Measurements from ENCODE around the gene PIGO. TPM values are rescaled to one million over a fixed set of nuclear protein-coding genes. Genes with fewer than 3 reads are reported as not detected.
A peak's percentile ranks its signal among the peaks of the same experiment; 100 is the strongest.

The PIGO gene
- total and polyA plus RNA-seq, 9 of the 15 experiments (the other 6 are each of a cell fraction or from before 2014, with no cell fraction given): 5.4 to 13.7 (median 9.7) TPM

DNA sequence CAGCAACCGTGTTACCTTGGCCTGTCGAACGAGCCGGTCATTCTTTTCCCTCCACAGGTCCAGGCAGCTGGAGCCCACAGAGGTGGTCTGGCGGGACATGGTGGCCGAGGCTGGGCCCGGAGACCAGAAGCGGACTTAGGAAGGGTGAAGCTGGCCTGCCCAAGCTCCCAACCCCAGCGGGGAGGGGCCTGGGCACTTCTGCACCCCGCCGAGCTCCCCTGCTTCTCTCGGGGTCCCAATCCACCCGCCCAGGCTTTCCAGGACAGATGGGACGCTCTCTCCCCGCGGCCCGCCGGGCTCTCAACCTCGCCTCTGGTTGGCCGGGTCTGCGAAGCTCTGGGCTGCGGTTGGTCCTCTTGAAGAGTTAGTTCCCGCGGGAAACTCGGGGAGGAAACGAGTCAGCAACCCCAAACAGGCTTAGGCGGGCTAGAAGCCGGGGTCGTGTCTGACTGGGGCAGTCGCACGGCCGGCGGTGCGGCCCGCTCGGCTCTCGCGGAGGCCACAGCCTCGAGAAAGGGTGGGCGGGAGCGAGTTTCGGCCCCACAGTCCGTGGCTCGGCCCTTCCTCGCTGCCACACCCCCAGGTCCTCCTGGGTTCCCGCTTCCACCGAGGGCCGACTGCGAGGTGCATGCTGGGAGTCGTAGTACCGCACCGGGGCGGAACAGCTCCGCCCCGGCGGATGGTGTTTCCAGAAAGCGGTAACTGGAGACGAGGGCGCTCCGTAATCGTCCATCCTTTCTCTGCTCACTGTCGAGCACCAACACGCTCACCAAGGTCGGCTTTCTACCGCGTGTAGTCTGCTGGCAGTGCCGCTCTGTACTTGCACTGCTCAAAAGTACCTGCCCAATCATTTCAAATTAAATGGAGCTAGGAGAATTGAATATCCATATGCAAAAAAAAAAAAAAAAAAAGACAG is 16.7 kb downstream of the PIGO start, which contains the start of gene FANCG (continued):
- 0 out of 2 replicates have a peak, but pooled peaks have one; percentile 78 for TF ChIP-seq POLR2AphosphoS2 (IDR thresholded peaks at IDR 0.05; ENCODE audit: low read length)
- TF ChIP-seq HMGN3 (IDR thresholded peaks at IDR 0.05; ENCODE audit: borderline replicate concordance, extremely low read depth, insufficient read length, low read depth, low read length): peak; percentile 60
- no peak for TF ChIP-seq RBM14 (IDR thresholded peaks at IDR 0.05; ENCODE audit: borderline replicate concordance, insufficient read depth, low read depth, low read length)
- peak; percentile 10; the same call in 1 of the 2 replicates for TF ChIP-seq MXI1 (IDR thresholded peaks at IDR 0.05; ENCODE audit: low read depth, low read length)
- TF ChIP-seq NFIC (IDR thresholded peaks at IDR 0.05): no peak
- TF ChIP-seq L3MBTL2 (IDR thresholded peaks at IDR 0.05): peak; percentile 89
- no peak for TF ChIP-seq FOXM1 (IDR thresholded peaks at IDR 0.05; ENCODE audit: low read depth)
- TF ChIP-seq FOXM1 (CRISPR knock-in tag; IDR thresholded peaks at IDR 0.05; ENCODE audit: low read depth): no peak
- TF ChIP-seq EGR1 (conservative IDR thresholded peaks at IDR 0.05): peak; percentile 47
- TF ChIP-seq ATF7 (IDR thresholded peaks at IDR 0.05): peak; percentile 57; the same call in 1 of the 2 replicates
- TF ChIP-seq NFYB (IDR thresholded peaks at IDR 0.05; ENCODE audit: extremely low read depth, insufficient read length): peak; percentile 67
- no peak for TF ChIP-seq ZNF507 (tag; conservative IDR thresholded peaks at IDR 0.05)
- TF ChIP-seq POLR2A (conservative IDR thresholded peaks at IDR 0.05): peak; percentile 75
- TF ChIP-seq, protein P1, sequence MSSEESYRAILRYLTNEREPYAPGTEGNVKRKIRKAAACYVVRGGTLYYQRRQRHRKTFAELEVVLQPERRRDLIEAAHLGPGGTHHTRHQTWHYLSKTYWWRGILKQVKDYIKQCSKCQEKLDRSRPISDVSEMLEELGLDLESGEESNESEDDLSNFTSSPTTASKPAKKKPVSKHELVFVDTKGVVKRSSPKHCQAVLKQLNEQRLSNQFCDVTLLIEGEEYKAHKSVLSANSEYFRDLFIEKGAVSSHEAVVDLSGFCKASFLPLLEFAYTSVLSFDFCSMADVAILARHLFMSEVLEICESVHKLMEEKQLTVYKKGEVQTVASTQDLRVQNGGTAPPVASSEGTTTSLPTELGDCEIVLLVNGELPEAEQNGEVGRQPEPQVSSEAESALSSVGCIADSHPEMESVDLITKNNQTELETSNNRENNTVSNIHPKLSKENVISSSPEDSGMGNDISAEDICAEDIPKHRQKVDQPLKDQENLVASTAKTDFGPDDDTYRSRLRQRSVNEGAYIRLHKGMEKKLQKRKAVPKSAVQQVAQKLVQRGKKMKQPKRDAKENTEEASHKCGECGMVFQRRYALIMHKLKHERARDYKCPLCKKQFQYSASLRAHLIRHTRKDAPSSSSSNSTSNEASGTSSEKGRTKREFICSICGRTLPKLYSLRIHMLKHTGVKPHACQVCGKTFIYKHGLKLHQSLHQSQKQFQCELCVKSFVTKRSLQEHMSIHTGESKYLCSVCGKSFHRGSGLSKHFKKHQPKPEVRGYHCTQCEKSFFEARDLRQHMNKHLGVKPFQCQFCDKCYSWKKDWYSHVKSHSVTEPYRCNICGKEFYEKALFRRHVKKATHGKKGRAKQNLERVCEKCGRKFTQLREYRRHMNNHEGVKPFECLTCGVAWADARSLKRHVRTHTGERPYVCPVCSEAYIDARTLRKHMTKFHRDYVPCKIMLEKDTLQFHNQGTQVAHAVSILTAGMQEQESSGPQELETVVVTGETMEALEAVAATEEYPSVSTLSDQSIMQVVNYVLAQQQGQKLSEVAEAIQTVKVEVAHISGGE (CRISPR knock-in tag; IDR thresholded peaks at IDR 0.05): peak; percentile 32 to 93 (median 70); a peak in 4 of 6 replicates
- peak; percentile 49; the same call in 1 of the 2 replicates for TF ChIP-seq POLR2H (tag; IDR thresholded peaks at IDR 0.05; ENCODE audit: low read depth)
- TF ChIP-seq, protein P2, sequence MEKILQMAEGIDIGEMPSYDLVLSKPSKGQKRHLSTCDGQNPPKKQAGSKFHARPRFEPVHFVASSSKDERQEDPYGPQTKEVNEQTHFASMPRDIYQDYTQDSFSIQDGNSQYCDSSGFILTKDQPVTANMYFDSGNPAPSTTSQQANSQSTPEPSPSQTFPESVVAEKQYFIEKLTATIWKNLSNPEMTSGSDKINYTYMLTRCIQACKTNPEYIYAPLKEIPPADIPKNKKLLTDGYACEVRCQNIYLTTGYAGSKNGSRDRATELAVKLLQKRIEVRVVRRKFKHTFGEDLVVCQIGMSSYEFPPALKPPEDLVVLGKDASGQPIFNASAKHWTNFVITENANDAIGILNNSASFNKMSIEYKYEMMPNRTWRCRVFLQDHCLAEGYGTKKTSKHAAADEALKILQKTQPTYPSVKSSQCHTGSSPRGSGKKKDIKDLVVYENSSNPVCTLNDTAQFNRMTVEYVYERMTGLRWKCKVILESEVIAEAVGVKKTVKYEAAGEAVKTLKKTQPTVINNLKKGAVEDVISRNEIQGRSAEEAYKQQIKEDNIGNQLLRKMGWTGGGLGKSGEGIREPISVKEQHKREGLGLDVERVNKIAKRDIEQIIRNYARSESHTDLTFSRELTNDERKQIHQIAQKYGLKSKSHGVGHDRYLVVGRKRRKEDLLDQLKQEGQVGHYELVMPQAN (IDR thresholded peaks at IDR 0.05; ENCODE audit: borderline replicate concordance): peak; percentile 40; the same call in 1 of the 2 replicates
- no peak for TF ChIP-seq ZBTB7A (IDR thresholded peaks at IDR 0.05; ENCODE audit: borderline replicate concordance, control insufficient read depth, low read depth, low read length)
- peak in 1 of 2 experiments; percentile 61; a peak in 1 of 4 replicates for TF ChIP-seq SIN3A (IDR thresholded peaks at IDR 0.05; ENCODE audit: borderline replicate concordance in 2 of 2, control insufficient read depth in 1 of 2, low read depth in 2 of 2, low read length in 2 of 2)
- TF ChIP-seq ETV5 (CRISPR knock-in tag; IDR thresholded peaks at IDR 0.05; ENCODE audit: low read depth): peak; percentile 24; the same call in 1 of the 2 replicates
- TF ChIP-seq NR2C1 (IDR thresholded peaks at IDR 0.05): no peak
- TF ChIP-seq NR2C1 (tag; IDR thresholded peaks at IDR 0.05): 0 out of 2 replicates have a peak, but pooled peaks have one; percentile 18

Measured in K562 (cell line).